ENCODE results near the gene ATG9B. TPM values are rescaled to one million over a fixed set of nuclear protein-coding genes. Genes with fewer than 3 reads are reported as not detected.

The ATG9B gene
- total RNA-seq, 4 donors from 2014 or later = 0.55 to 1.5 (median 0.76) TPM; not detected in 1

GRCh38 chr7:151061213-151062110 is 37.2 kb upstream of the ATG9B start:
- intact Hi-C loops (cut with DNase I; ENCODE audit: low total_unique reads) = no loop called here
- DNase-seq = peak in 1 of 2 donors; percentile 39
- TF ChIP-seq POLR2A (IDR thresholded peaks at IDR 0.05) (no peak), CTCF (IDR thresholded peaks at IDR 0.05) (no peak)
- Histone ChIP-seq H3K27ac (peak overlapping the region; percentile 98 to 99), H3K9me3 (no peaks in the 10 kb centered on the region), H3K36me3 (no peaks in the 10 kb centered on the region), H3K4me3 (peak overlapping the region in 1 of 2 donors; percentile 71), H3K4me1 (peaks cover 0 to 33% of the 10 kb centered on the region in 2 donors), H3K27me3 (no peaks in the 10 kb centered on the region)

GRCh38 chr7:151060416-151061212 is 36.3 kb upstream of the ATG9B start:
- peak overlapping the region; percentile 98 to 99 for H3K27ac ChIP-seq
- DNase-seq = peak; percentile 47 to 53

DNA sequence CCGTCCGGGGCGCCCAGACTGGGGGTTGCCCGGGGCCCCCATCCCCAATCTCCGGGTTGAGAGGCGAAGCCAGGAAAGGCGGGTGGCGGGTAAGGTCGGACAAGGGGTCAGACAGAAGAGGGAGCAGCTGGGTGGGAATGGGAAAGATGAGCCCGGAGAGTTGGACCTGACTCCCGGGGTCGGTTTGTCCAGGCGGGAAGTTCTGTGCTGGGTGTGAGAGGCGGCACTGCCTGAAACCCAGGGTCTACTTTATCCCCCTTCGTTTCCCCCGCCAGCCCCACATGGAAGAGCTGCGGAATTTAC is 35.8 kb upstream of the ATG9B start:
- Histone ChIP-seq H3K36me3 (no peaks in the 10 kb centered on the region), H3K27me3 (no peaks in the 10 kb centered on the region), H3K9me3 (no peaks in the 10 kb centered on the region), H3K4me1 (peaks cover 0 to 33% of the 10 kb centered on the region in 2 donors), H3K27ac (peak overlapping the region; percentile 98 to 99), H3K4me3 (peak overlapping the region; percentile 71 to 82)
- intact Hi-C loops (cut with DNase I; ENCODE audit: low total_unique reads) = no loop called here
- no peak for TF ChIP-seq POLR2A (IDR thresholded peaks at IDR 0.05)
- TF ChIP-seq CTCF (IDR thresholded peaks at IDR 0.05) = no peak
- DNase-seq = no peak

More at GRCh38 chr7:151060416-151061212, 36.3 kb upstream of the ATG9B start:
- Histone ChIP-seq H3K4me3 (peak overlapping the region; percentile 71 to 82), H3K27me3 (no peaks in the 10 kb centered on the region), H3K4me1 (peaks cover 0 to 33% of the 10 kb centered on the region in 2 donors), H3K9me3 (no peaks in the 10 kb centered on the region), H3K36me3 (no peaks in the 10 kb centered on the region)
- intact Hi-C loops (cut with DNase I; ENCODE audit: low total_unique reads) = no loop called here
- TF ChIP-seq CTCF (IDR thresholded peaks at IDR 0.05) = no peak
- no peak for TF ChIP-seq POLR2A (IDR thresholded peaks at IDR 0.05)

- DNase-seq = peak; percentile 81 to 85
- TF ChIP-seq POLR2A (IDR thresholded peaks at IDR 0.05) (peak; percentile 40 to 70), CTCF (IDR thresholded peaks at IDR 0.05) (peak in 3 of 4 experiments; percentile 37 to 58 (median 38))
- peak within 1 kb of the TSS; percentile 71 to 82 for H3K4me3 ChIP-seq
- H3K36me3 ChIP-seq = no peaks in the 10 kb centered on the region
- H3K27me3 ChIP-seq = no peaks in the 10 kb centered on the region
- peaks cover 0 to 33% of the 10 kb centered on the region in 2 donors for H3K4me1 ChIP-seq
- H3K27ac ChIP-seq = peak within 1 kb of the TSS; percentile 98 to 99
- no peaks in the 10 kb centered on the region for H3K9me3 ChIP-seq
- intact Hi-C loops (cut with DNase I; ENCODE audit: low total_unique reads) = no loop called here
Measured at GRCh38 chr7:151059367-151060112, 35.2 kb upstream of the ATG9B start, which contains the start of gene SLC4A2. SLC4A2 (plus strand) TSS chr7:151059589; CDS start chr7:151061988, 2,399 bp downstream.

Data from uterus (tissue), 4 donors.